IPS-15b (cell line): ENCODE measurements around the gene HEPACAM2.
A peak's percentile ranks its signal among the peaks of the same experiment; 100 is the strongest.

ENCODE experiments used
- H3K27me3 ChIP-seq: one replicate; pipeline ENCODE4 v1.6.1; 2013; ENCODE audit warnings: low read length; ENCODE audit not compliant: control insufficient read depth, insufficient read depth
- H3K36me3 ChIP-seq: one replicate; pipeline ENCODE4 v1.6.1; 2013; ENCODE audit warnings: low read length; ENCODE audit not compliant: control insufficient read depth, insufficient read depth
- H3K4me1 ChIP-seq: one replicate; pipeline ENCODE4 v1.6.1; 2013; ENCODE audit warnings: mild to moderate bottlenecking, low read length; ENCODE audit not compliant: control insufficient read depth, insufficient read depth
- H3K4me3 ChIP-seq: one replicate; pipeline ENCODE4 v1.5.1; 2013; ENCODE audit warnings: low read depth, low read length
- H3K9ac ChIP-seq: one replicate; pipeline ENCODE4 v1.6.1; 2013; ENCODE audit warnings: low read depth, mild to moderate bottlenecking, low read length
- H3K9me3 ChIP-seq: one replicate; pipeline ENCODE4 v1.6.1; 2013; ENCODE audit warnings: mild to moderate bottlenecking, low read length; ENCODE audit not compliant: control insufficient read depth, insufficient read depth

HEPACAM2 gene

GRCh38 chr7:93226310-93226709, at the start of gene HEPACAM2:
Gene HEPACAM2, minus strand, starts transcription at chr7:93226469.
- Histone ChIP-seq H3K27me3 (no peaks in the 10 kb centered on the region), H3K4me1 (peaks cover 2% of the 10 kb centered on the region), H3K36me3 (no peaks in the 10 kb centered on the region), H3K9me3 (no peaks in the 10 kb centered on the region), H3K9ac (no peak within 1 kb of the TSS), H3K4me3 (no peak within 1 kb of the TSS)

DNA sequence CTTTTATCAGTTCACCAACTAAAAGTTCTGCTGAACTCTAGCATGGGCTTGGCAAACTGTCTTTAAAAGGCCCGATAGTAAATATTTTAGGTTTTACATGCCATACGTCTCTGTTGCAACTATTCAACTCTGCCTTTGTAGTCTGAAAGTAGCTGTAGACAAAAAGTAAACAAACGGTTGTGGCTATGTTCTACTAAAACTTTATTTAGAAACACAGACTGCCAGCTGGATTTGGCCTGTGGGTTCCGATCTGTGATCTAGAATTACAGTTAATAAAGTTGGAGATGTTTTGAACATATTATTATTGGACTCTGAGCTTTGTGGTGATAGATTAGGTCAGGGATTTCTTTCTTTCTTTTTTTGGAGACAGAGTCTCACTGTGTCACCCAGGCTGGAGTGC, 39.0 kb upstream of the HEPACAM2 start:
- Histone ChIP-seq H3K27me3 (no peaks in the 10 kb centered on the region), H3K4me1 (no peaks in the 10 kb centered on the region), H3K9me3 (no peaks in the 10 kb centered on the region), H3K36me3 (no peaks in the 10 kb centered on the region), H3K4me3 (no peak overlapping the region), H3K9ac (no peak overlapping the region)

DNA sequence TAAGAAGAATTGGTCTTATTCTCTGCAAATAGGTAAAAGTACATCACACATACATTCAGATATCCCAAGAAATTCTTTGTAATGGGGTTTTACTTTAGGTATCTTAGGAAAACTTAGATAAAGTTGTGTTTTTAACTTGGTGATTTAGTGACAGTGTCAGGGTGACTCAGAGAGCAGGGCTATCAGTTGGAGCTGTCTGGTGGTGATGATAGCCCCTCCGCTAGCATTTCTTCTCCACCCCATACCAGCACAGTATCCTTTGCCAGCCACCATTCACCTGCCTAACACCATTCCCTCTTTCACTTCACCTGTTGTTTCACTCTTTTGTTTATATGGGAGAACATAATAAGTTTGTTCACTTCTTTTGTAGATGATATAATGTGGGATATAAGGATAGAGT, 36.3 kb upstream of the HEPACAM2 start:
- Histone ChIP-seq H3K4me3 (no peak overlapping the region), H3K36me3 (no peaks in the 10 kb centered on the region), H3K9ac (no peak overlapping the region), H3K9me3 (no peaks in the 10 kb centered on the region), H3K27me3 (no peaks in the 10 kb centered on the region), H3K4me1 (no peaks in the 10 kb centered on the region)

- Histone ChIP-seq H3K9me3 (no peaks in the 10 kb centered on the region), H3K4me3 (no peak overlapping the region), H3K4me1 (no peaks in the 10 kb centered on the region), H3K9ac (no peak overlapping the region), H3K27me3 (no peaks in the 10 kb centered on the region), H3K36me3 (no peaks in the 10 kb centered on the region)
Observed at GRCh38 chr7:93258661-93259060, 32.4 kb upstream of the HEPACAM2 start.

DNA sequence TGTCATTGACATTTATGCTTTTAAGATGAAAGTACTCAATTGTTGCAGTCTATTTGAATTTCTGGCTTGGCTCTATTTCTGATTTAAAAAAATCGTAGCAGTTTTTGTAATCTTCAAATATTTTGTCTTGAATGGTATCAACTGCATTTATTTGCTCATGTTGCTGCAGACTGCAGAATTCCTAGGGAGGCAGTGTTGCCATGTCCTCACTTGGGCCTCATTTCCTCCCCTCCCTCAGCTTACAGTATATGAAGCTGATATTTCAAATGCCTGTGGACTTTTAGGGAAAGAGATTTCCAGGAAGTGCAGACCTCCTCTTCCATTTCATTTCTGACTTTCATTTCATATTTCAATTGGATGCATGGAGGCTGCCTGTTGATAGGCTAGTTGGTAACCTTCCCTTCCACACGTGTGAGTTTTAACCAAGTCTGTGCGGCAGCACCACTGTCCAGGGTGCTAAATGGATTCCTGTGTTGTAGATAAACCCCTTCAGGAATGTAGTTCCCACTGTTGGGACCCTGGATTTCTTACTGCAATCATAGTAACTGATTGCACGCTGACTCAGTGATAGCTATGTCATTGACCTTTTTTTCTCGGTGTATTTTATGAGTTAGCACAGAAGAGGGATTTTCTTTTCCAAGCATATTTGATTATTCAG, 23.4 kb upstream of the HEPACAM2 start:
- H3K4me3 ChIP-seq = no peak overlapping the region
- no peaks in the 10 kb centered on the region for H3K36me3 ChIP-seq
- H3K9ac ChIP-seq = no peak overlapping the region
- no peaks in the 10 kb centered on the region for H3K9me3 ChIP-seq
- no peaks in the 10 kb centered on the region for H3K4me1 ChIP-seq
- no peaks in the 10 kb centered on the region for H3K27me3 ChIP-seq

- Histone ChIP-seq H3K36me3 (no peaks in the 10 kb centered on the region), H3K9ac (no peak overlapping the region), H3K9me3 (no peaks in the 10 kb centered on the region), H3K4me1 (no peaks in the 10 kb centered on the region), H3K4me3 (no peak overlapping the region), H3K27me3 (no peaks in the 10 kb centered on the region)
Observed at GRCh38 chr7:93245525-93246432, 19.5 kb upstream of the HEPACAM2 start.

DNA sequence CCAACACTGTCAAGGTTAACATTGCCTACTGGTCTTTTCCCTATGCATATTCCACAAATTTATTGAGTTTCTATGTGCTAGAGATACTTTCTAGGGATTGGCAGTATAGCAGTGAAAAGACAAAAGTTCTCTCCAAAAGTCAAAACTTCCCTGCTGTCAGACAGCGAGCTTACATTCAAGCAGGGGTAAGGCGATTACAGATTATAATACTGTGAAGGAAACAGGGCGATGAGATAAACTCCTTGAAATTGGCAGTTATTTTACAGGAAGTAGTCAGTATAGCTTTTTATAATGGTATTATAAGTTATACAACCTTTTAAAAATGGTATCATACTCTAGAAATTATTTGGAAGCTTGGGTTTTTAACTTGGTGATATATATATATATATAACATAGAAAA, 15.8 kb upstream of the HEPACAM2 start:
- no peaks in the 10 kb centered on the region for H3K27me3 ChIP-seq
- H3K36me3 ChIP-seq = no peaks in the 10 kb centered on the region
- H3K9me3 ChIP-seq = no peaks in the 10 kb centered on the region

DNA sequence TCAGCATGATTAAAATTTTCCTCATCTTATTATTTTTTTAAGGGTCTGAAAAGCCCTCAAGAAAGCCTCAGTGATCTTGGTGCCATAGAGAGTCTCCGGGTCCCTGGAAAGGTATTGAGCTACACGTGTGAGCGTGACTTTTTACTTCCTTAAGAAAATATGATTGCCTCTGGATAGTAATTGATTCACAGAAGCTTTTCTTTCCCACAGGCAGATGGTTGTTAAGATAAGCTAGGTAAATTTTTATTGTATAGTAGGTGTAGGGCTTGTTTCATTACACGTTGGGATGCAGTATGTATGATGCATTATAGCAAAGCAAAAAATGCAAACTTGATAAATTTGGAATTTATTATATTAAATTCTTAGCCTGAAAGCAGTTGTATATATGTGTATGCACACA, 13.6 kb upstream of the HEPACAM2 start:
- H3K9me3 ChIP-seq = no peaks in the 10 kb centered on the region
- no peaks in the 10 kb centered on the region for H3K36me3 ChIP-seq
- no peaks in the 10 kb centered on the region for H3K27me3 ChIP-seq
- no peak overlapping the region for H3K4me3 ChIP-seq
- H3K4me1 ChIP-seq = no peaks in the 10 kb centered on the region
- no peak overlapping the region for H3K9ac ChIP-seq

More for the DNA sequence above, 15.8 kb upstream of the HEPACAM2 start:
- Histone ChIP-seq H3K4me3 (no peak overlapping the region), H3K4me1 (no peaks in the 10 kb centered on the region), H3K9ac (no peak overlapping the region)

DNA sequence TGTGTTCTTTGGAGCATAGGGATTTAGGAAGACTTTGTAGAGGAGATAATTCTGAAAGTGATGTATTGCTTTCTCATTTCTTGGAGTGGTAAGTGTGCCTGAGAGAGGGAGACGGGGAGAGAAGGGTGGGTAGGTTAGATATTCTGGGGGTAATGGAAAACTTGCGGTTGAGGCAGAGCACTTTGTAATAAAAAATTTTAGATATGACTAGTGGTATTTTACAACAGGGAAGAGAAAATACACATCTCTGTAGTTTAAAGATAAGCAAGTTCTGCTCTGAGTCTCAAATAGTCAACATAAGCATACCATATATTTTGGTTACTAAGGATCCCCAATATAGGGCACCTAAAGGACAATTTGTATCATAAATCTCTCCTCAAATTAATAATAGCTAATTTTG, 12.5 kb upstream of the HEPACAM2 start:
- Histone ChIP-seq H3K27me3 (no peaks in the 10 kb centered on the region), H3K4me1 (no peaks in the 10 kb centered on the region), H3K4me3 (no peak overlapping the region)

GRCh38 chr7:93238131-93238530, 11.9 kb upstream of the HEPACAM2 start:
- no peak overlapping the region for H3K4me3 ChIP-seq
- H3K27me3 ChIP-seq = no peaks in the 10 kb centered on the region
- H3K9me3 ChIP-seq = no peaks in the 10 kb centered on the region
- no peaks in the 10 kb centered on the region for H3K36me3 ChIP-seq
- no peaks in the 10 kb centered on the region for H3K4me1 ChIP-seq
- H3K9ac ChIP-seq = no peak overlapping the region

More for the DNA sequence above, 12.5 kb upstream of the HEPACAM2 start:
- Histone ChIP-seq H3K9ac (no peak overlapping the region), H3K36me3 (no peaks in the 10 kb centered on the region), H3K9me3 (no peaks in the 10 kb centered on the region)

DNA sequence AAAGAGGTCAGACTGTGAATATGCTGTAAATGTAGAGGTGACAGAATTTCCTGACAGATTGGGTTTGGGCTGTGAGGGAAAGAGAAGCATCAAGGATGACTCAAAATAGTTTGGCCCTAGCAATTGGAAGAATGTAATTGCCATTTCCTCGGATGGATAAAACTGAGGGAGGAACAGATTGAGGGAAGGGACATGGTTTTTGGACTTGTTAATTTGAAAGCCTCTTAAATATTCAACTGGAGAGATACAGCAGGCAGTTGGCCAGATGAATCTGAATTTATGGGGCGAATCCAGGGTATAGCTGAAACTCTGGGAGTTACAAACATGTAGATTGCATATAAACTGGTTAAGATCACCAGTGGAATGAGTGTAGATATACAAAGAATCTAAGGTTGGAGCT, 9.3 kb upstream of the HEPACAM2 start:
- no peaks in the 10 kb centered on the region for H3K27me3 ChIP-seq
- H3K9ac ChIP-seq = no peak overlapping the region
- no peak overlapping the region for H3K4me3 ChIP-seq
- peaks cover 2% of the 10 kb centered on the region for H3K4me1 ChIP-seq
- no peaks in the 10 kb centered on the region for H3K9me3 ChIP-seq
- H3K36me3 ChIP-seq = no peaks in the 10 kb centered on the region

DNA sequence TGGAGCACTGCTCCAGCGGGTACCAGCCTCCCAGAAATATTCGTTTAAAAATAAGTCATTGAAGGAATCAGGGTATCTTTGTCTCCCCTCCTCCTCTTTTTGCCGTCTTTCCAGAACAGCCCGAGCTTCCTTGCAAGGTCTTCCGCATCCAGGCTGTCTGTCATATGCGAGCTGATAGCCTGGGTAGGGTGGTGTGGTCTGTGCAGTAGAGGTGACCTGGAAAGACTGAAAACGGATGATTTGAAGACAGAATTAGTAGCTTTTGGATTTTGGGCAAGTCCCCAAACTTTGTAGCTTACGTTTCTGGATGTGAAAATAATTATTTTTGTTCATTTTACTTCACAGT, 6.4 kb upstream of the HEPACAM2 start:
- H3K4me1 ChIP-seq = peaks cover 2% of the 10 kb centered on the region
- no peaks in the 10 kb centered on the region for H3K27me3 ChIP-seq
- no peaks in the 10 kb centered on the region for H3K36me3 ChIP-seq
- peak overlapping the region; percentile 98 for H3K4me3 ChIP-seq
- H3K9me3 ChIP-seq = no peaks in the 10 kb centered on the region
- peak overlapping the region; percentile 2 for H3K9ac ChIP-seq
